Activated CD4-positive, CD25-positive, alpha-beta regulatory T cell treated with anti-CD3 and anti-CD28 coated beads, Interleukin-2, amount 50 U/mL, for 16 hours (primary cell): ENCODE data around the gene TMSB15C.
"Not testable (repeated sequence)": the region's sequence is repeated elsewhere in the genome, so short reads cannot be mapped to it uniquely, and the experiment has no call there.

Source experiments
- DNase-seq: peaks from one replicate; pipeline ENCODE4 v3.0.0-alpha.2; 2020; ENCODE audit warnings: low read depth, low spot score

The TMSB15C gene

GRCh38 chrX:104075778-104076445 is at the start of gene TMSB15C:
TMSB15C (minus strand) TSS chrX:104076236.
- DNase-seq: not testable (repeated sequence)

- DNase-seq: no peak
Measured at GRCh38 chrX:104122829-104123228, 46.8 kb upstream of the TMSB15C start.

DNA sequence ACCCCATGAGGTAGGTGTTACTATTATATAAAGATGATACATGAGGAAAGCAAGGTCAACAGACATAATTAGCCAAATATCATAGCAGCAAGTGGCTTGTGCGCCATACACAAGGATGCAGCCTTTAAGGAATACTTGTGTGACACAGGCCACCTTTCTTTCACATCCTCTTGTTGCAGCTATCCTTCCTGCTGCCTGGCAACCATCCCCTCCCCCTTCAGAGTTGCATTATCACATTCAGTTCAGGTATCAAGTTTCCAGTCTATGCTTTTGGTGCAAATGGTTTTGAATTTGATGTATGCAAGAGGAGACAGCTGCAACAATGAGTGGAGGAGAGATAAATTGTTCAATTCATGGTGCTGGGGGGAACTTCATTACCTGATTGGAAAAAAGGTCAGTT is 42.7 kb upstream of the TMSB15C start:
- DNase-seq: no peak

DNA sequence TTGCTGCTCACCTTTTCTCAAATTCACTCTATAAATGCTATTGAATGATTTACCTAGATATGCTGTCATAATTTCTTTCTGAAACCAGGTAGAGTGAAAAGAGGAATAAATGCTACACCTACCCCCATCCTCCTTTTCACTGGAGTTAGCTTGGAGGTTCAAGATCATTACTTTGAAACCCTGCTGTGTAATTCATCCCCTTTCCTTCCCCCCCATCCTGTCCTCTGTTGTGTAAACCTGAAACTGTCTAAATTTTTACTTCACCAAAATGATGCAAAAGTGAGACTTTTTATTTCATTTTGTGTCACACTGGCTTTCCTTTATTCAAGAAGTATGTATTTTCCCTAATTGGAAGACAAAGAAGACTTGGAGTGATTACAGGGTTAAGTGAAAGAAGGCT is 41.7 kb upstream of the TMSB15C start:
- DNase-seq: no peak

- DNase-seq: no peak
Measured at GRCh38 chrX:104113222-104113965, 37.4 kb upstream of the TMSB15C start.

GRCh38 chrX:104112326-104112951 is 36.4 kb upstream of the TMSB15C start, which contains the start of gene ZCCHC18:
ZCCHC18 (plus strand) TSS chrX:104112523; CDS start chrX:104114112, 1,589 bp downstream.
- no peak for DNase-seq

DNA sequence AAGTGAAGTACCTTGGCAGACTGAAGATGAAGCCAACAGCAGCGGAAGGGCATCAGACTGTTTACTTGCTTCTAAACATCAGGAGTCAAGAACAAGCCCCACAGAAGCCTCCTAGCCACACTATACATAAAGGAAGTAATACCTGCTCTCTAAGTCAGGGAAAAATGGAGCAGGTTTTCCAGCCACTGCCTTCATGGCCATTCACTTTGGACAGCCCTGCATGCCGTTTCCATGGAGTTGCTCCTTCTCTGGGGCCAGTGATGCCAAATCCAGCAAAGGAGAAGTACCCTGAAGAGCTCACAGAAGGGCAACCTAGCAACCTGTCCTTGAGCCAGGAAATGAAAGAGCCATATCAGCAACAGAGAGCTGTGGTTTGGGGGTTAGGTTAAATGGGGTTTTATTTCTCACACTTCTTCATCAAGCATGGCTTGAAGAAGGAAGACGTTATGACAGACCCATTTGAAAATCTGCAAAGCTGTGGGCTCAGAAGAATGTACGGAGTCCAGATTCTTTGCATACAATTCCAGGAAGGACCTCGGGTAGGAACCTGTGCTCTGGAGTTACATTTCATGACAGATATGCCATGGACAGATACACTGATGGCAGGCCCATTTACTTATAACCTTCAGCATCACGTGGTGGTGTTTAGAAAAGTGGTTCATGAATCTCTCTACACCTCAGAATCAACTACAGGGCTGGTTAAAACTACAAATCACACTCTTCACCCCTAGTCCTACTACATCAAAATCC is 34.6 kb upstream of the TMSB15C start:
- DNase-seq: not testable (repeated sequence)

DNA sequence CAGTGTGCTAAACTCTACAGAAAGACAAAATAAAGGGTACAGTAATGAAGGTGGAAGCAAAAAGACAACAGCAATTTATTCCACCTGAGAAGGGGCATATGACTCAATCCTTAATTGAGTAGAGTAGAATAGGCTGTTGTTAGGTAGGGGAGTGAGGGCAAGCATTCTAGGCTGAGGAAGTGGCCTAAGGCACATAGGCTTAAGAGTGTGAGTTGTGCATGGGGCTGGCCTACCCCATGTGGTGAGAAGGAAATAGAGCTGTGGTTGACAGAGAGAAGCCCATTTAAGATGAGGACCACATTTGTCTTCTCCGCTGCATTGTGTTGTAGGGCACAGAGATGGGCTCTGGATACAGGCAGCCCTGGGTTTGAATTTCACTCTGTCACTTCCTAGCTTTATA is 32.9 kb upstream of the TMSB15C start:
- no peak for DNase-seq

- no peak for DNase-seq
Measured at GRCh38 chrX:104105330-104106262, 29.6 kb upstream of the TMSB15C start.

- DNase-seq: no peak
Measured at GRCh38 chrX:104104676-104105075, 28.6 kb upstream of the TMSB15C start.

- no peak for DNase-seq
Measured at GRCh38 chrX:104098919-104099318, 22.9 kb upstream of the TMSB15C start.

DNA sequence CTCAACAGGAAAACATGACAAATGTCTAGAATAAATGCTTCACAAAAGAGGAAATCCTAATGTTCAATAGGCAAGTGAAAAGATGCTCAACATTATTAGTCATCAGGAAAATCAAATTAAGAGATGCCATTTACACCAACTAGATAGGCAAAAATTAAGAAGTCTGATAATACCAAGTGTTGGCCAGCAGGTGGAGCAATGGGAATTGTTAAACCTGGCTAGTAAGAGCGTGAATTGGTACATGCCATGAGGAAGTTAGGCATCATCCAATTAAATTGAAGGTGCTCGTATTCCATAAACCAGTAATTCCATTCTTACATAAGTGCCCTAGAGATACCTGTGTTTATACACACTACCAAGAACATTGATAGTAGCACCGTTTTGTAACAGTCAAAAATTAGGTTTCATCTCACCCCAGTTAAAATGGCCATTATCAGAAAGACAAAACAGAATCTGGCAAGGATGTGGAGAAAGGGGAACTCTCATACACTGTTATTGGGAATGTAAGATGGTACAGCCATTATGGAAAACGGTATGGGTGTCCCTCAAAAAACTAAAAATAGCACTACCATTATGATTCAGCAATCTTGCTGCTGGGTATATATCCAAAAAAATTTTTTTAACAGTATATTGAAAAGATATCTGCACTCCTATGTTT is 22.2 kb upstream of the TMSB15C start:
- DNase-seq: no peak

GRCh38 chrX:104085919-104086318 is 9.9 kb upstream of the TMSB15C start:
- DNase-seq: no peak

DNA sequence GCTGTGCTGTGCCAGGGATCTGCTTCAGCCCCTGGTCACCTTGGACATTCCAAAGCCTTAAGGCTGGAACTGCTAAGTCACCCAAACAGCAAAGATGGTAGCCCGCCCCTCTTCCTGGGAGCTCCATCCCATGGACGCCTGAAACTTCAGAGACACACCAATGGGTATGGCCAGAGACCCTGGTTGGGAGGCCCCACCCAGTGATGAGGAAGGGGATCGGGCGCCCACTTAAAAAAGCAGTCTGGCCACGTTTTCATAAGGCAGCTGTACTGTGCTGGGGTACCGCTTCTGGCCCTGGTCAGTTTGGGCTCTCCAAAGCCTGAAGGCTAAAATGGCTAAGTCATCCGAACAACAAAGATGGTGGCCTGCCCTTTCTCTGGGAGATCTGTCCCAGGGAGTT is 9.4 kb upstream of the TMSB15C start:
- no peak for DNase-seq

DNA sequence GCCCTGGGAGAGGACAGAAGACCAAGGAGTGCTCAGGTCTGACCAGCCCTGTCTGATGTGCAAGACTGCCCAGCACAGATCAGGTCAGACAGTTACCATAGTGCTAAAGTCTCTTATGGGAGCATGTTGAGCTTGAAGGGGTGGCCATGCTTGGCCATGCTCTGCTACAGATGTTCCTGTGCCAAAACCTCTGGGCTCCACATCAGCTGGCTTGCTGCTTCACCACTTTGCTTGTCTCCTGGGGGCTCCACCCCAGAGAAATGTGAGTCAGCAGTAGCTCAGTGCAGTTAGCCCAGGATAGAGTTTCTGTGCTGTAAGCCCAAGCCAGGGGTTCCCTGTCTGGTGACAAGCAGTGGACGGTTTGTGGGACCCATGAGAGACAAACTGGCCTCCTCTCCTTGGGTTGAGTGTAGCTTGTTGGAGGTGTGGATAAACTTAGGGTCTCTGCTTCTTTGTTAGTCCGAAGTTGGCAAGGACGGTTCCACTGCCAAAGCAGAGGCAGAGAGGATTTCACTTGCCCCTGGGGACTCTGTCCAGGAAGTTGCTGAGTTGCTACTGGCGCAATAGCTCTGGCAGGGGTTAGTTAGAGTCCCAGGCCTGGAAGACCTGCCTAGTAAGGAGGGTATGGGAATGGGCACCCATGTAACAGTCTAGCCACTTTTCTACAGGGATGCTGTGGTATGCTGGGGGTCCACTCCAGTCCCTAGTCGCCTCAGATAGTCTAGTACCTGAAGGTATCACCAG is 8.7 kb upstream of the TMSB15C start:
- no peak for DNase-seq

GRCh38 chrX:104084063-104084462 is 8.0 kb upstream of the TMSB15C start:
- no peak for DNase-seq

DNA sequence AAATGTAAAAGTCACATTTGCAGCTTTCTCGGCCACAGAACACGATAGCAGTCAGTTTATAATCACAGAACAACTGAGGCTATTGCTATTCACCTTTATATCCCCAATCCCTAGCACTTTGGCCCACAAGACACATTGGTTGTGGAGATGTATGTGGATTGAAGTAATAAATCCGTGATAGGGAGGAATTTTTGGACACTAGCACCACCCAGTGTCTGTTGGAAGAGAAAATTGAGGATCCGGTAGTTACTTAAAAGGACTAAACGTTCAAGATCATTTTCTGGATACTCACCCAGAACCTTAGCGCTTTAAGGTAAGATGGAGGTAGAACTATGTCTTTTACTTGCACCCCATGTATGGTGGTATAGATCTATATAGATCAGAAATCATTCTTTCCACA is 1.8 kb upstream of the TMSB15C start:
- not testable (repeated sequence) for DNase-seq

- DNase-seq: not testable (repeated sequence)
Measured at GRCh38 chrX:104062636-104063035, 13.4 kb downstream of the TMSB15C start.

- DNase-seq: not testable (repeated sequence)
Measured at GRCh38 chrX:104054956-104055355, 21.1 kb downstream of the TMSB15C start.

- DNase-seq: no peak
Measured at GRCh38 chrX:104047171-104047570, 28.9 kb downstream of the TMSB15C start.
